Measurements from ENCODE around the gene FAM163B.

FAM163B gene

DNA sequence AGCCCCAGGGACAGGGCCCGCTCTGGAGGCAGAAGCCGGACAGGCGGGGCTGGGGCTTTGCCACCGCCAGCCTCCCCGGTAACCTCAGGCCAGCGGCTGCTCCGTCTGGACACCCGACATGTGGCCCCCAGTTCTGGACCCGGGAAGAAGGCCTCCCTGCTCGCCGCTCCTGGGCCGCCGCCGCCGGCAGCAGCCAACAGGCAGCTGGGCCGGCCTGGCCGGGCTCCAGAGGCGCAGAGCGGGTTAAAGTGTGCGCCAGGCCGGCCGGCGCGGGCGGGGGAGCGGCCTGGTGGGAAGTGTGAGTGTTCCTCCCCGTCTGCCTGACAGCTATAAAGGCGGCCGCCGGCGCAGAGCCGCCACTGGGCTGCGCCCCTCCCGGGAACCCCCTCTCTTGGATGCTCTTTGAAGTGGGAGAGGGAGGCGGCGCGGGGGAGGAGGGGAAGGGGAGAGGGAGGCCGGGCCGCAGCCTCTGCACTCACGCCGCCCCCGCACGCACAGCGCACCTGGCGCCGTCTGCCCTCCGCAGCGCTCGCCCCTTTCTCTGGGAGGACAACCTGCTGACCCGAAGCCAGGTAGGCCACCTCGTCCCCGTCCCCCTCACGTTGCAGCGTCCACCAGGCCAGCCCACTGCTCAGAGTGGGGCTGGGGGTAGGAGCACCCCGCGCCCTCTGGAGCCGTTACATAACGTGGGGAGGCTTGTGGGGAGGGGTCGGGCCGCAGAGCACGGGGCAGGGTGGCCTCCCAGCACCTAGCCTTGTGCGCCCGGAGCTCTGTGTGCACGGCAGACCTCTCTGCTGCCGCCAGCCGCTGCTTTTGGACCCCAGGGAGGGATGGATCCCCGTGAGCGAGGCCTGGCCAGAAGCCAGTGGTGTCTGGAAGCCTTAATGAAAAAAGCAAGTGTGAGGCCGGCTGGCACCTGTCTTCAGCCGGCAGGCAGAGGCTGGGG is 74.6 kb downstream of the FAM163B start, which contains the start of gene ADAMTSL2:
Gene ADAMTSL2, plus strand, starts transcription at position 359 of the 946 bp plus-strand sequence. CDS start 2,009 bp downstream, outside the sequence.
- FAIRE-seq = no peak
- DNase-seq (ENCODE audit: insufficient read length, low spot score) = no peak

DNA sequence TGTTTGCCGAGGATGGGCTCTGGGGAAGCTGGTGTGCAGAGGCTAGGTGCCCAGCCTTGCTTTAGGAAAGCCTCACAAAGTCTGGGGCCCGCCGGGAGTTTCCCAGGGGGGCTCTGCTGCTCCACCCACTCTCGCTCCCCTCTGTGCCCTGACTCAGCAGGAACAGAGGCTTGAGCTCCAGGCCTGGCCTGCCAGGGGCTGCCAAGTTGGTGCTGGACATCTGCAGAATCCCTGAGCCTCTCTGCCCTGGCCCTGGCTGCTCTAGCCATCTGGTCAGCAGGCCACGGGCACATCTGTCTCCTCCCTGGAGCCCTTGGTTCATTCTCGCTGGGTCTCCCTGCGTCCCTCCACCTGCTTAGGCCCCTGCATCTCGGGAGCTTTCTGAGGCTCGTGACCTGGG is 75.3 kb downstream of the FAM163B start:
- no peak for DNase-seq (ENCODE audit: insufficient read length, low spot score)
- no peak for FAIRE-seq

- FAIRE-seq (no peak), DNase-seq (ENCODE audit: insufficient read length, low spot score) (peak; percentile 22)
These were observed 76.1 kb downstream of the FAM163B start for GRCh38 chr9:133532937-133533668.

DNA sequence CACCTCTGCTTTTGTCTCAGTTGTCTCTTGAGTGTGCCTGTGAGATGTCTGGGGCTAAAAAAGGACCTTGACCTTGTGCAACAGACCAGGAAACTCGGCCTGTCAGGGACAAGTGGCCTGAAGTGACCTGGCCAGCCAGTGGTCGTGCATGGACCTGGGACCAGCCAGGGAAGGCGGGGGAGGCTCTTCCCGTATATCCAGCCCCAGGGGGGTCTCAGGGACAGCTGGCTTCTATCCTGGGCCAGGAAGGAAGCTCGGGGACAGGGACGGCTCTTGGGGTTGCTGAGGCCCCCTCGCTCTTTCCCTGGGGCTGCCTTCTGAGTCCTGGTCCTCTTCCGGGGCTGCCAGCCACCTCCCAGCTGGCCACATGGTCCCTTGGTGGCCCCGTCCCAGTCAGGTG is 77.9 kb downstream of the FAM163B start:
- no peak for FAIRE-seq

GRCh38 chr9:133529874-133530273 is 79.3 kb downstream of the FAM163B start:
- FAIRE-seq = no peak

More for the DNA sequence above, 77.9 kb downstream of the FAM163B start:
- no peak for DNase-seq (ENCODE audit: insufficient read length, low spot score)

GRCh38 chr9:133529457-133529856 is 79.7 kb downstream of the FAM163B start:
- DNase-seq (ENCODE audit: insufficient read length, low spot score) (no peak), FAIRE-seq (no peak)

More at GRCh38 chr9:133529874-133530273, 79.3 kb downstream of the FAM163B start:
- DNase-seq (ENCODE audit: insufficient read length, low spot score) = no peak

- FAIRE-seq = no peak
- DNase-seq (ENCODE audit: insufficient read length, low spot score) = no peak
These were observed 80.3 kb downstream of the FAM163B start for GRCh38 chr9:133528876-133529241.

DNA sequence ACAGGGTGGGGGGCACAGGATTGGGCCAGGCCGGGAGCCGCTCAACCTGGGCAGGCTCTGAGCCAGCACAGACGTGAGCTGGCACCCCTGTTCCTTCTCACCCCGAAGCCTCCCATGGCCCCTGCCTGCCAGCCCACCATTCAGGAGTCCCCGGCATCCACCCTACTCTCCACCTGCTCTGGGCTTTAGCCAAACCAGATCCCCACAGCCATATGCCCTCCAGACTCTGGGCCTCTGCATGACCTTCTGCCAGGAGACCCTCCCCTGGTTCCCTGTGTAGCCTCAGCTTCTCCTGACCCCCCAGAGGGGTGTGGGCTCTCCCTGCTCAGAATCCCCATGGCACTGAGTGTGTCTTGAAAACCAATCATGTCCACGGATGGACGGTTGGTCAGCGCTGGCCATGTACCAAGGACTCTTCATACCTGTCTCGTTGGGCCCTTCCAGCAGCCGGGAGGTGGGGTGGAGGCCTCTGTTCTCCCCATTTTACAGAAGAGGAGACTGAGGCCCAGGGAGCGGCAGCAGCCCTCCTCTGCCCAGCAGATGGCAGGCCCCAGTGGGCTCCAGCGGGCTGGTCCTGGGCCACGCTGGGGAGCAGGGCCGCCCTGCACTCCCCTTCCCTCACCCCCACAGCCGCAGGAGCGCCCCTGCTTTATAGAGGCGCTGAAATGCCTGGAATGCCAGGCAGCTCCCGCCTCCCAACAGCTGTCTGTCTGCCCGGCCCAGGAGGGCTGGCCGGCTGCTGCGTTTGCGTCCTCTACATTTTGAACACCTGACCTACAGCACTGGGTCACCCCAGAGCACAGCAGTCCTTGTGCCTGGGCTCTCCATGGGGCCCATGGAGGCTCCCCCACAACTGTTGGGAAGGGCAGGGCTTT is 81.0 kb downstream of the FAM163B start:
- DNase-seq (ENCODE audit: insufficient read length, low spot score) (no peak), FAIRE-seq (no peak)

GRCh38 chr9:133527444-133527920 is 81.7 kb downstream of the FAM163B start:
- FAIRE-seq = no peak

More at GRCh38 chr9:133527444-133527920, 81.7 kb downstream of the FAM163B start:
- DNase-seq (ENCODE audit: insufficient read length, low spot score) = no peak
